CD4-positive, alpha-beta T cell (primary cell): Measurements from ENCODE around the gene POLH. TPM values are rescaled to one million over a fixed set of nuclear protein-coding genes. Genes with fewer than 3 reads are reported as not detected.
"Not testable (repeated sequence)": the region's sequence is repeated elsewhere in the genome, so short reads cannot be mapped to it uniquely, and the experiment has no call there.

Experiments
- ATAC-seq: fragments of 200-7000 bp; cut with Tn5 transposase; one replicate; pipeline ENCODE4 v1.10.0; 2022; ENCODE audit warnings: mild to moderate bottlenecking; ENCODE audit not compliant: poor library complexity
- CTCF ChIA-PET: fragments of 350-600 bp; sonication (Branson Sonifier 250); formaldehyde crosslinking; loops from one replicate; lab custom pipeline; 2021; ENCODE audit warnings: antibody characterized with exemption, inconsistent platforms; lab: Charles Lee
- POLR2A ChIA-PET: fragments of 350-600 bp; sonication (Branson Sonifier 250); formaldehyde crosslinking; loops from one replicate; lab custom pipeline; 2021; ENCODE audit warnings: antibody characterized with exemption, inconsistent platforms; lab: Charles Lee
- DNase-seq, 14 experiments: peaks; one replicate each; pipeline ENCODE4 v3.0.0-alpha.2; 2013 to 2020; ENCODE audit warnings: mixed read lengths in 2 of 14
- H3K27ac ChIP-seq, 2 donors: one replicate each; pipeline versions ENCODE4 v1.5.1 to v1.7.0; 2013; ENCODE audit warnings: low read length in 2 of 2, low read depth in 1 of 2, mild to moderate bottlenecking in 1 of 2
- H3K27me3 ChIP-seq, 2 experiments: 1 replicate in 1 of 2; 2 replicates in 1 of 2; pipeline versions ENCODE4 v1.6.1 to v1.7.0; 2013; ENCODE audit warnings: low read length in 2 of 2, control low read depth in 1 of 2, mild to moderate bottlenecking in 1 of 2, moderate library complexity in 1 of 2; ENCODE audit not compliant: insufficient read depth in 2 of 2, control insufficient read depth in 1 of 2
- H3K36me3 ChIP-seq: one replicate; pipeline ENCODE4 v1.6.1; 2013; ENCODE audit warnings: low read length, control low read depth; ENCODE audit not compliant: insufficient read depth
- H3K4me1 ChIP-seq: one replicate; pipeline ENCODE4 v1.6.1; 2013; ENCODE audit warnings: low read length, control low read depth; ENCODE audit not compliant: insufficient read depth
- H3K4me3 ChIP-seq: one replicate; pipeline ENCODE4 v1.5.1; 2013; ENCODE audit warnings: mild to moderate bottlenecking, low read length, moderate library complexity
- H3K9me3 ChIP-seq, 2 experiments: 1 replicate in 1 of 2; 2 replicates in 1 of 2; pipeline versions ENCODE4 v1.6.1 to v1.7.0; 2013; ENCODE audit warnings: low read length in 2 of 2, mild to moderate bottlenecking in 2 of 2, control low read depth in 1 of 2, moderate library complexity in 1 of 2; ENCODE audit not compliant: control insufficient read depth in 1 of 2, insufficient read depth in 1 of 2
- H3K27ac Mint-ChIP-seq: one replicate; pipeline ENCODE4 v1.8.0; 2020; ENCODE audit warnings: mixed read lengths
- H3K27me3 Mint-ChIP-seq: one replicate; pipeline ENCODE4 v1.8.0; 2021; ENCODE audit warnings: mixed read lengths
- H3K36me3 Mint-ChIP-seq: one replicate; pipeline ENCODE4 v1.8.0; 2021; ENCODE audit warnings: low read depth, mixed read lengths
- H3K4me1 Mint-ChIP-seq: one replicate; pipeline ENCODE4 v1.8.0; 2021; ENCODE audit warnings: low read depth, mixed read lengths
- H3K4me3 Mint-ChIP-seq: one replicate; pipeline ENCODE4 v1.8.0; 2020; ENCODE audit warnings: mild to moderate bottlenecking, mixed read lengths
- H3K9me3 Mint-ChIP-seq: one replicate; pipeline ENCODE4 v1.8.0; 2020; ENCODE audit warnings: mixed read lengths
- intact Hi-C, 2 experiments: fragments of 100-400 bp; cut with DNase I in 1 of 2; cut with micrococcal nuclease in 1 of 2; formaldehyde crosslinking; loops; one replicate each; pipeline versions ENCODE4 v1.15.1 to v1.9.0; 2023 to 2025; cut with DNase I, micrococcal nuclease
- total RNA-seq, 174 experiments: library from RNA in 2 of 174; stranded (reverse) in 2 of 174; gene quantifications; one replicate each; pipeline ENCODE4 v1.2.3 and lab custom pipeline; 2021 to 2026
- TF ChIP-seq, protein P1 (sequence below): fragments of 200-600 bp; IDR thresholded peaks from one replicate; pipeline ENCODE4 v1.8.0; 2022; ENCODE audit warnings: antibody characterized with exemption, mild to moderate bottlenecking

The POLH gene
- total RNA-seq, 2 experiments from 2014 or later, result 4.2 to 4.4 TPM

DNA sequence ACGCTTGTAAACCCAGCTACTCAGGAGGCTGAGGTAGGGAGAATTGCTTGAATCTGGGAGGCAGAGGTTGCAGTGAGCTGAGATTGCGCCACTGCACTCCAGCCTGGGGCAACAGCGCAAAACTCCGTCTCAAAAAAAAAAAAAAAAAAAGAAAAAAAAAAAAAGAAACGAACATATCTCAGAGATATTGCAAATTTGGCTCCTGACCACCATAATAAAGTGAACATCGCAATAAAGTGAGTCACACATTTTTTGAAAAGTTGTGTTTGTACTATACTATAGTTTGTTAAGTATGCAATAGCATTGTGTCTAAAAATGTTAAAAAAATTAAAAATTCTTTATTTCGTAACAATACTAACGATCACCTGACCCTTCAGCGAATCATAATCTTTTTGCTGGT lies 82.2 kb downstream of the POLH start:
- DNase-seq (no peak), ATAC-seq (no peak)
- ChIA-PET POLR2A (no interaction called here), CTCF (no interaction called here)
- H3K9me3 ChIP-seq, result no peaks in the 10 kb centered on the region
- no peak overlapping the region for H3K4me3 Mint-ChIP-seq
- H3K27me3 ChIP-seq, result no peaks in the 10 kb centered on the region
- H3K36me3 ChIP-seq, result no peaks in the 10 kb centered on the region
- no peaks in the 10 kb centered on the region for H3K36me3 Mint-ChIP-seq
- H3K27me3 Mint-ChIP-seq, result no peaks in the 10 kb centered on the region
- no peak overlapping the region for H3K27ac ChIP-seq
- intact Hi-C loops, result no loop called here
- H3K9me3 Mint-ChIP-seq, result no peaks in the 10 kb centered on the region
- TF ChIP-seq, protein P1, sequence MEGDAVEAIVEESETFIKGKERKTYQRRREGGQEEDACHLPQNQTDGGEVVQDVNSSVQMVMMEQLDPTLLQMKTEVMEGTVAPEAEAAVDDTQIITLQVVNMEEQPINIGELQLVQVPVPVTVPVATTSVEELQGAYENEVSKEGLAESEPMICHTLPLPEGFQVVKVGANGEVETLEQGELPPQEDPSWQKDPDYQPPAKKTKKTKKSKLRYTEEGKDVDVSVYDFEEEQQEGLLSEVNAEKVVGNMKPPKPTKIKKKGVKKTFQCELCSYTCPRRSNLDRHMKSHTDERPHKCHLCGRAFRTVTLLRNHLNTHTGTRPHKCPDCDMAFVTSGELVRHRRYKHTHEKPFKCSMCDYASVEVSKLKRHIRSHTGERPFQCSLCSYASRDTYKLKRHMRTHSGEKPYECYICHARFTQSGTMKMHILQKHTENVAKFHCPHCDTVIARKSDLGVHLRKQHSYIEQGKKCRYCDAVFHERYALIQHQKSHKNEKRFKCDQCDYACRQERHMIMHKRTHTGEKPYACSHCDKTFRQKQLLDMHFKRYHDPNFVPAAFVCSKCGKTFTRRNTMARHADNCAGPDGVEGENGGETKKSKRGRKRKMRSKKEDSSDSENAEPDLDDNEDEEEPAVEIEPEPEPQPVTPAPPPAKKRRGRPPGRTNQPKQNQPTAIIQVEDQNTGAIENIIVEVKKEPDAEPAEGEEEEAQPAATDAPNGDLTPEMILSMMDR, result no peak
- no peak overlapping the region for H3K27ac Mint-ChIP-seq
- H3K4me1 ChIP-seq, result no peaks in the 10 kb centered on the region
- no peaks in the 10 kb centered on the region for H3K4me1 Mint-ChIP-seq
- no peak overlapping the region for H3K4me3 ChIP-seq

DNA sequence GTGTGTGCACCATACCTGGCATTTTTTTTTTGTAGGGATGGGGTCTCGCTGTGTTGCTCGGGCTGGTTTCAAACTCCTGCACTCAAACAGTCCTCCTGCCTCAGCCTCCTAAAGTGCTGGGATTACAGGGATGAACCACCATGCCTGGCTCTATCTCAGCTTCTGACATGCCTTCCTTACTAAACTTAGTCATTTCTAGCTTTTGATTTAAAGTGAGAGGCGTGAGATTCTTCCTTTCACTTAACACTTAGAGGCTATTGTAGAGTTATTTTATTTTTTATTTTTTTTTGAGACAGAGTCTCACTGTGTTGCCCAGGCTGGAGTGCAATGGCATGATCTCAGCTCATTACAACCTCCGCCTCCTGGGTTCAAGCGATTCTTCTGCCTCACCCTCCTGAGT lies 87.0 kb downstream of the POLH start:
- H3K36me3 Mint-ChIP-seq, H3K9me3 Mint-ChIP-seq, H3K27ac ChIP-seq, H3K4me3 Mint-ChIP-seq, ATAC-seq, H3K27ac Mint-ChIP-seq, H3K9me3 ChIP-seq, H3K36me3 ChIP-seq, DNase-seq, H3K27me3 Mint-ChIP-seq, POLR2A ChIA-PET, H3K4me3 ChIP-seq, H3K27me3 ChIP-seq: not testable (repeated sequence)
- peaks cover 11% of the 10 kb centered on the region for H3K4me1 Mint-ChIP-seq
- CTCF ChIA-PET, result interaction anchor here (1.0 kb wide), 1 partner anchor 33 kb away, joined by 4 read pairs; no protein-coding TSS in a partner anchor
- H3K4me1 ChIP-seq, result peaks cover 11% of the 10 kb centered on the region
- intact Hi-C loops, result loop anchor here in 1 of 2 experiments (10.0 kb wide), 1 partner anchor 102 kb away; no protein-coding TSS in a partner anchor

Other genes with a start within 250 kb of the POLH start
- 10 to 100 TPM; 20.4 TPM for gene ZNF318, start 206.5 kb upstream of the POLH start, total RNA-seq
- gene ABCC10, start 148.6 kb upstream of the POLH start, total RNA-seq, result 10 to 100 TPM; 35.7 to 38.5 TPM
- under 1 TPM; 0.19 to 0.36 TPM for gene DLK2, start 120.6 kb upstream of the POLH start, total RNA-seq
- gene TJAP1, start 98.6 kb upstream of the POLH start, total RNA-seq, result 10 to 100 TPM; 23.6 to 24.4 TPM
- gene LRRC73, start 65.8 kb upstream of the POLH start, total RNA-seq, result under 1 TPM; 0.45 to 0.52 TPM
- 10 to 100 TPM; 36.5 to 37.9 TPM for gene YIPF3, start 59.3 kb upstream of the POLH start, total RNA-seq
- gene POLR1C, start 59.1 kb upstream of the POLH start, total RNA-seq, result 10 to 100 TPM; 46.6 to 47.8 TPM
- gene XPO5, start 147 bp upstream of the POLH start, total RNA-seq, result 10 to 100 TPM; 26.8 to 31.2 TPM
- gene GTPBP2, start 53.1 kb downstream of the POLH start, total RNA-seq, result 10 to 100 TPM; 31.5 to 33.9 TPM
- gene MAD2L1BP, start 59.7 kb downstream of the POLH start, total RNA-seq, result 10 to 100 TPM; 36.6 to 39.2 TPM
- gene RSPH9, start 68.9 kb downstream of the POLH start, total RNA-seq, result not detected
- gene MRPS18A, start 111.6 kb downstream of the POLH start, total RNA-seq, result 10 to 100 TPM; 26.1 to 27.7 TPM
- gene VEGFA, start 194.0 kb downstream of the POLH start, total RNA-seq, result 1 to 10 TPM; 3.5 to 3.7 TPM